Ecto neural progenitor cell (in vitro differentiated cells): ENCODE results near the gene FAM20C.
"Not testable (repeated sequence)": the region's sequence is repeated elsewhere in the genome, so short reads cannot be mapped to it uniquely, and the experiment has no call there.

ENCODE experiments used
- DNase-seq: peaks from one replicate; pipeline ENCODE4 v3.0.0-alpha.2; 2018; ENCODE audit warnings: low spot score

Gene FAM20C

GRCh38 chr7:259751-260405 lies 67.5 kb downstream of the FAM20C start:
- no peak for DNase-seq

GRCh38 chr7:260441-261281 lies 68.3 kb downstream of the FAM20C start:
- DNase-seq: no peak

DNA sequence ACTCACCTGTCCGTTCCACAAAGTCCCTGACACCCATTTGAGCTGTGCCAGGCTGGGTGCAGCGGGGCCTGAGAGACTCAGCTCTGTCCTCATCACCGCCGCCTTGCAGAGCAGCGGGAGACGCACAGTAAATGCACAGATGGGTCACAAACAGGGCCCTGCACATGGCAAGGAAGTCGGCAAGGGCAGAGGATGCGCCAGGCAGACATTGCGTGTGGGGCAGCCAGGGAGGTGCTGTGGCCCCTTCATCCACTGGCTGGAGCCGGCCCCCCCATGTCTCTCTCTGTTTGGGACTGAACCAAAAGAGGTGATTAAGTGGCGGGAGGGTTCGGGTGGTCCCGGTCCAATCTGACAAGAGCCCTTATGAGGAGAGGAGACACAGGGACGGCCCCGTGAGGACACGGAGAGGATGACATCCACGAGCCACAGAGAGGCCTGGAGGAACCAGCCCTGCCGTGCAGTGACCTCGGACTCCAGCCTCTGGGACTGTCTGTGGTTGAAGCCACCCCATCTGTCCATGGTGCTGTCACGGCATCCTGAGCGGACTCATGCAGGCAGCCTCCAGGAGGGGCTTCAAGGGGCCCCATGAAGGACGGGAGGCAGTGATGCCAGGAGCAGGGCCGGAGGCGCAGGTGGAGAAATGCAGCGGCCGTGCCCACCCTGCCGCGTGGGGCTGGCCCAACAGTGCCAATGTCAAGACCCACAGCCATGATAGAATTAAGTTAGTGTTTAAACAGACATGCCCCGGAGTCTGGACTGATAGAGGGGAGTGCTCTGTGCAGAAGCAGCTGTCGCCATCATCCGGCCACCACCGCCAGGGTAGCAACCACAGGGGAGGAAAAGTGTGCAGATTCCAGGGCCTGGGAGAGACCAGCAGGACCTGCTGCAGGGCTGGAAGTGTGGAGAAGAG lies 69.2 kb downstream of the FAM20C start:
- DNase-seq: no peak

DNA sequence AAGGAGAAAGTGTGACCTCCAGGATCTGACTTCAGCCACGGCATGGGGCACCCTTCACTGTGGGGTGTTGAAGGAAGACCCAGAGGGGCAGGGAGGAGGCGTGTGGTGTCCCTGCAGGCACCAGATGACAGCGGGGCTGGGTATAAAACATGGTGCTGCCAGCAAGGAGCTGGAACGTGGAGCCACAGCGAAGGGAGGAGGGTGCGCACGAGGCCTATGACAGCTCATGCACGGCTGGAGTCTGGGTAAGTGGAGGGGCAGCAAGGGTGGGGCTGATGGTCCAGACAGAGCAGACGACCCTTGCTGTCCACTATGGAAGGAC lies 69.8 kb downstream of the FAM20C start:
- DNase-seq: no peak

- not testable (repeated sequence) for DNase-seq
These were observed 70.4 kb downstream of the FAM20C start for GRCh38 chr7:262631-263311.

GRCh38 chr7:263483-264351 lies 71.3 kb downstream of the FAM20C start:
- not testable (repeated sequence) for DNase-seq

- DNase-seq: no peak
These were observed 72.3 kb downstream of the FAM20C start for GRCh38 chr7:264541-265191.

- DNase-seq: no peak
These were observed 73.0 kb downstream of the FAM20C start for GRCh38 chr7:265192-265997.

GRCh38 chr7:265998-266850 lies 73.9 kb downstream of the FAM20C start:
- no peak for DNase-seq

GRCh38 chr7:266851-267840 lies 74.8 kb downstream of the FAM20C start:
- no peak for DNase-seq

- DNase-seq: no peak
These were observed 76.6 kb downstream of the FAM20C start for GRCh38 chr7:268991-269390.

DNA sequence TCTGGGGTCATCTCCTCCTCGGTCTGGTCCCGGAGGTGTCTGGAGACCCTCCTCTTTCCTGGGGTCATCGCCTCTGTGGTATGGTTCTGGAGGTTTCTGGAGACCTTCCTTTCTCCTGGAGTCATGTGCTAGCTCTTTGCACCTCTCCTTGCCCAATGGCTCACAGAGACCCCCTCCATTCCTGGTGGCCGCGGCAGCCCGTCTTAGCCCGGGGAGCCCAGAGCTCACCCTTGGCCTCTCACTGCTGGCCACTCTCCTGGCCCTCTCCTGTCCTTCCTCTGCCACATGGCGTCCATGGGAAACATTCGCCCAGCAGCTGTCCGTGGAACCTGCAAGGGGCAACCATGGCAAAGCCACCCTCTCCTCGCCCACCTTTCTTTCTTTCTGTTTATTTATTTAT lies 77.3 kb downstream of the FAM20C start:
- DNase-seq: no peak

- DNase-seq: no peak
These were observed 78.1 kb downstream of the FAM20C start for GRCh38 chr7:270351-270983.

- no peak for DNase-seq
These were observed 79.1 kb downstream of the FAM20C start for GRCh38 chr7:271266-272107.

DNA sequence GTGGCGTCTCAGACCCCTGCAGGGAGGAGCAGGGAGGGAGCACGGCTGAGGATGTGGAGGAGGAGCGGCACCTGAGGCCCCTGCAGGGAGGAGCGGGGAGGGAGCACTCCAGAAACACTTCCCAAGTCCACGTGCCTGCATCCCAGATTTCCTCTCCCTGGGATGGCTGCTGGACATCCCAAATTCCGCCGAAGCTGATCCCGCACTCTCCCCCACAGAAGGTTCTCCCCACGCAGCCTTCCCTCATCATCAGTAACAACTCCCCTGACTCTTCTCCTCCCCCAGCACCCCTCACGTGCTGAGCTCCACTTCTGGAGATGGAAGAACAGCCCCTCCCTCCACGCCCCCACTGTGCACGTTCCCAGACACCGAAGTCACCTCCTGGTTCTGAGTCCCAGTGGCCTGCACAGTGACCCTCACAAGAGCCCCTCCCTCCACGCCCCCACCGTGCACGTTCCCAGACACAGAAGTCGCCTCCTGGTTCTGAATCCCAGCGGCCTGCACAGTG lies 79.8 kb downstream of the FAM20C start:
- no peak for DNase-seq

DNA sequence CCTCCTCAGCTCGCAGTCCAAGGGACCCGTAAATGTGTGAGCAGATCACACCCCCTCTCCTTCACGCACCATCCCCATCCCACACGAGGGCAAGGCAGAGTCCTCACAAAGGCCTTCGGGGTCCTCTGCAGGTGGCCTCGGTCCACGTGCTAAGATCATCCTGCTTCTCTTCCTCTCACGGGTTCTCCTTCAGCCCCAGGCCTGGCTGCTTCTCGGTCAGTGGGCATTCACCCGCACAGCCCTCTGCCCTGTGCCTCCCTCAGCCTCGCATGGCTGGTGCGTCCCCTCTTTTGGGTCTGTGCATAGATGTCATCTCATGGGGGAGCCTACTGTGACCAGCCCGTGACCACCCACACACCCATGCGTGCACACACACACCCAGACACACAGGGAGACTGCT lies 80.3 kb downstream of the FAM20C start:
- DNase-seq: no peak
